Measurements from ENCODE around the gene FAR2.

- no peak for TF ChIP-seq POLR2A (IDR thresholded peaks at IDR 0.05; ENCODE audit: low read depth, low read length)
- TF ChIP-seq POLR2AphosphoS5 (IDR thresholded peaks at IDR 0.05; ENCODE audit: low read depth, low read length) = no peak
Measured at GRCh38 chr12:29149691-29150281, 708 bp downstream of the FAR2 start.

All from GM12891 (cell line).